HG03045 (cell line): ENCODE measurements around the gene OR51S1.
"Not testable (repeated sequence)": the region's sequence is repeated elsewhere in the genome, so short reads cannot be mapped to it uniquely, and the experiment has no call there.

Source experiments
- ATAC-seq: cut with Tn5 transposase; IDR thresholded peaks from one replicate; pipeline ENCODE4 v1.9.1; 2021; ENCODE audit warnings: mild to moderate bottlenecking, moderate library complexity; ENCODE audit not compliant: unreplicated experiment

OR51S1 gene

GRCh38 chr11:4848908-4849532 lies at the start of gene OR51S1:
Gene OR51S1, minus strand, starts transcription at chr11:4849208. Its CDS starts 0 bp downstream, at chr11:4849208.
- no peak for ATAC-seq

GRCh38 chr11:4891996-4892640 lies 43.1 kb upstream of the OR51S1 start:
- no peak for ATAC-seq

- ATAC-seq = no peak
Measured at GRCh38 chr11:4890279-4890678, 41.3 kb upstream of the OR51S1 start.

- no peak for ATAC-seq
Measured at GRCh38 chr11:4887591-4887990, 38.6 kb upstream of the OR51S1 start.

GRCh38 chr11:4886186-4886585 lies 37.2 kb upstream of the OR51S1 start:
- ATAC-seq = no peak

- ATAC-seq = no peak
Measured at GRCh38 chr11:4884361-4884760, 35.4 kb upstream of the OR51S1 start.

GRCh38 chr11:4882543-4882942 lies 33.5 kb upstream of the OR51S1 start:
- no peak for ATAC-seq

- no peak for ATAC-seq
Measured at GRCh38 chr11:4881860-4882500, 33.0 kb upstream of the OR51S1 start, which contains the start of gene OR51T1. Gene OR51T1, plus strand, starts transcription at chr11:4881900. Its CDS starts 0 bp downstream, at chr11:4881900.

GRCh38 chr11:4881188-4881587 lies 32.2 kb upstream of the OR51S1 start:
- ATAC-seq = no peak

GRCh38 chr11:4865855-4866254 lies 16.8 kb upstream of the OR51S1 start:
- ATAC-seq = no peak

GRCh38 chr11:4863876-4864275 lies 14.9 kb upstream of the OR51S1 start:
- ATAC-seq = no peak

GRCh38 chr11:4862447-4863236 lies 13.6 kb upstream of the OR51S1 start:
- ATAC-seq = no peak

GRCh38 chr11:4854286-4854685 lies 5.3 kb upstream of the OR51S1 start:
- not testable (repeated sequence) for ATAC-seq

GRCh38 chr11:4851033-4851432 lies 2.0 kb upstream of the OR51S1 start:
- ATAC-seq = no peak

GRCh38 chr11:4839851-4840549 lies 9.0 kb downstream of the OR51S1 start:
- no peak for ATAC-seq

- ATAC-seq = no peak
Measured at GRCh38 chr11:4830909-4831308, 18.1 kb downstream of the OR51S1 start.

- no peak for ATAC-seq
Measured at GRCh38 chr11:4830346-4830745, 18.7 kb downstream of the OR51S1 start.

GRCh38 chr11:4826425-4826824 lies 22.6 kb downstream of the OR51S1 start:
- no peak for ATAC-seq

GRCh38 chr11:4825132-4825531 lies 23.9 kb downstream of the OR51S1 start:
- no peak for ATAC-seq

- ATAC-seq = no peak
Measured at GRCh38 chr11:4821021-4821420, 28.0 kb downstream of the OR51S1 start, which contains the start of gene OR51F2. Gene OR51F2, plus strand, starts transcription at chr11:4821321. Its CDS starts 101 bp downstream, at chr11:4821422.

- no peak for ATAC-seq
Measured at GRCh38 chr11:4809246-4809645, 39.8 kb downstream of the OR51S1 start.
